Measurements from ENCODE around the gene GLI3. TPM values are rescaled to one million over a fixed set of nuclear protein-coding genes. Genes with fewer than 3 reads are reported as not detected.

Gene GLI3
- total RNA-seq, 1 experiment from 2014 or later: 45.0 TPM

DNA sequence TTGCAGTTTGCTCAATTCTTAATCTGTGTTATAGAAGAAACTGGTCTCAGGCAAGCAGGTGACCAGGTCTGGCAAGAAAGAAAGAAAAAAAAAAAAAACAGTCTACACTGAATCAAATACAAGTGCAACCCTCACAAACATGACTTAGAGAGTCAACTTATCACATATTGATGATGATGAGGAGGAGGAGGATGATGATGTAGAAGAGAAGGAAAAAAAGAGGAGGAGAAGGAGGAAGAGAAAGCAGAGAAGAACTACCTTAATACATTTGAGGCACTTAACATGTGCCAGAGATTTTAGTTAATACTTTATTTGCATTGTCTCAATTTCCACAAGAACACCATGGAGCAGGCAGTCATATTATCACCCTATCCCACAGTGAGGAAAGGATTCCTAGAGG, 91.5 kb downstream of the GLI3 start:
- Histone ChIP-seq H3K79me2 (ENCODE audit: insufficient read depth, low read length) (no peaks in the 10 kb centered on the region), H3K9ac (ENCODE audit: extremely low read depth, insufficient read length, low read length) (no peak overlapping the region), H2AK5ac (ENCODE audit: insufficient read length, low read length) (no peak overlapping the region), H3K4me2 (ENCODE audit: insufficient read depth, insufficient read length, low read length) (no peak overlapping the region), H4K8ac (replicated peaks; ENCODE audit: insufficient read length, low read depth, low read length) (no peak overlapping the region), H3K27ac (ENCODE audit: insufficient read length, low read depth, low read length) (no peak overlapping the region), H2BK12ac (ENCODE audit: insufficient read length, low read depth, low read length) (no peak overlapping the region), H2AFZ (ENCODE audit: low read length) (no peak overlapping the region), H3K9me3 (ENCODE audit: control insufficient read depth, low read depth, low read length) (no peaks in the 10 kb centered on the region), H3K56ac (ENCODE audit: insufficient read length, low read depth, low read length) (no peak overlapping the region), H4K20me1 (ENCODE audit: control insufficient read depth, insufficient read depth, insufficient read length) (no peaks in the 10 kb centered on the region), H3K18ac (ENCODE audit: insufficient read length, low read depth, low read length) (no peak overlapping the region), H3K27me3 (ENCODE audit: insufficient read depth, low read length) (no peaks in the 10 kb centered on the region), H3T11ph (ENCODE audit: low read length) (no peak overlapping the region), H3K23me2 (ENCODE audit: insufficient read length, low read depth, low read length, poor library complexity, severe bottlenecking) (no peaks in the 10 kb centered on the region), H3K23ac (ENCODE audit: insufficient read length, low read depth, low read length) (no peak overlapping the region), H3K14ac (ENCODE audit: insufficient read depth, low read length) (no peak overlapping the region), H2BK20ac (ENCODE audit: low read depth, low read length, poor library complexity, severe bottlenecking) (no peak overlapping the region), H2BK120ac (ENCODE audit: low read depth, low read length, poor library complexity, severe bottlenecking) (no peak overlapping the region), H4K5ac (ENCODE audit: insufficient read length, low read depth, low read length) (no peak overlapping the region), H2BK15ac (ENCODE audit: low read depth, low read length) (no peak overlapping the region), H2BK5ac (ENCODE audit: insufficient read length, low read length) (no peak overlapping the region), H3K79me1 (ENCODE audit: insufficient read depth, low read depth, low read length, poor library complexity, severe bottlenecking) (no peaks in the 10 kb centered on the region), H3K4me1 (ENCODE audit: insufficient read depth, low read length) (no peaks in the 10 kb centered on the region), H3K4ac (ENCODE audit: low read depth, low read length) (no peak overlapping the region), H4K91ac (ENCODE audit: insufficient read length, low read depth, low read length) (no peak overlapping the region)
- no peaks in the 10 kb centered on the region for H3K27me3 Mint-ChIP-seq (ENCODE audit: low read depth)
- peaks cover 7 to 8% of the 10 kb centered on the region in 2 experiments; a peak in 3 of 4 replicates for H3K4me1 Mint-ChIP-seq
- DNase-seq: no peak
- H3K27ac Mint-ChIP-seq: no peak overlapping the region
- TF ChIP-seq, protein P1, sequence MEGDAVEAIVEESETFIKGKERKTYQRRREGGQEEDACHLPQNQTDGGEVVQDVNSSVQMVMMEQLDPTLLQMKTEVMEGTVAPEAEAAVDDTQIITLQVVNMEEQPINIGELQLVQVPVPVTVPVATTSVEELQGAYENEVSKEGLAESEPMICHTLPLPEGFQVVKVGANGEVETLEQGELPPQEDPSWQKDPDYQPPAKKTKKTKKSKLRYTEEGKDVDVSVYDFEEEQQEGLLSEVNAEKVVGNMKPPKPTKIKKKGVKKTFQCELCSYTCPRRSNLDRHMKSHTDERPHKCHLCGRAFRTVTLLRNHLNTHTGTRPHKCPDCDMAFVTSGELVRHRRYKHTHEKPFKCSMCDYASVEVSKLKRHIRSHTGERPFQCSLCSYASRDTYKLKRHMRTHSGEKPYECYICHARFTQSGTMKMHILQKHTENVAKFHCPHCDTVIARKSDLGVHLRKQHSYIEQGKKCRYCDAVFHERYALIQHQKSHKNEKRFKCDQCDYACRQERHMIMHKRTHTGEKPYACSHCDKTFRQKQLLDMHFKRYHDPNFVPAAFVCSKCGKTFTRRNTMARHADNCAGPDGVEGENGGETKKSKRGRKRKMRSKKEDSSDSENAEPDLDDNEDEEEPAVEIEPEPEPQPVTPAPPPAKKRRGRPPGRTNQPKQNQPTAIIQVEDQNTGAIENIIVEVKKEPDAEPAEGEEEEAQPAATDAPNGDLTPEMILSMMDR (conservative IDR thresholded peaks at IDR 0.05): no peak
- H3K4me3 Mint-ChIP-seq: no peak overlapping the region
- H3K36me3 Mint-ChIP-seq (ENCODE audit: insufficient read depth in 1 of 3, low read depth in 3 of 3): peaks cover 4 to 16% (median 12%) of the 10 kb centered on the region in 3 experiments; a peak in 6 of 7 replicates
- H3K9me3 Mint-ChIP-seq: no peaks in the 10 kb centered on the region
